Kidney epithelial cell (primary cell): ENCODE results near the gene GINM1. TPM values are rescaled to one million over a fixed set of nuclear protein-coding genes. Genes with fewer than 3 reads are reported as not detected.
A peak's percentile ranks its signal among the peaks of the same experiment; 100 is the strongest.

Experiments used
- DNase-seq: peaks from one replicate; pipeline ENCODE4 v3.0.0-alpha.2; 2010; ENCODE audit warnings: low read depth
- H3K27me3 ChIP-seq: 2 replicates; pipeline ENCODE4 v1.6.0; 2011; ENCODE audit warnings: low read length; ENCODE audit not compliant: control insufficient read depth, insufficient read depth
- H3K36me3 ChIP-seq: 2 replicates; pipeline ENCODE4 v1.5.1; 2011; ENCODE audit warnings: low read length; ENCODE audit not compliant: control insufficient read depth, insufficient read depth
- H3K4me3 ChIP-seq: 2 replicates; pipeline ENCODE4 v1.5.1; 2011; ENCODE audit warnings: low read depth, mild to moderate bottlenecking, control low read depth, low read length
- CTCF ChIP-seq: IDR thresholded peaks from 2 replicates; pipeline ENCODE4 v1.5.1; 2011; ENCODE audit warnings: mild to moderate bottlenecking, moderate library complexity, low read length, control low read depth, inconsistent platforms; ENCODE audit not compliant: insufficient read depth, poor library complexity, severe bottlenecking
- total RNA-seq: library from RNA; depleted of rRNA; stranded (reverse); fragments of >200 nt; gene quantifications from 2 replicates; pipeline ENCODE4 v1.2.3, GENCODE V29; 2015

The GINM1 gene
- total RNA-seq, 1 donor from 2014 or later = 39.1 TPM

- DNase-seq = peak; percentile 35
- no peak overlapping the region for H3K4me3 ChIP-seq
- TF ChIP-seq CTCF = no peak
Measured at GRCh38 chr6:149563203-149563927, 2.8 kb upstream of the GINM1 start.

DNA sequence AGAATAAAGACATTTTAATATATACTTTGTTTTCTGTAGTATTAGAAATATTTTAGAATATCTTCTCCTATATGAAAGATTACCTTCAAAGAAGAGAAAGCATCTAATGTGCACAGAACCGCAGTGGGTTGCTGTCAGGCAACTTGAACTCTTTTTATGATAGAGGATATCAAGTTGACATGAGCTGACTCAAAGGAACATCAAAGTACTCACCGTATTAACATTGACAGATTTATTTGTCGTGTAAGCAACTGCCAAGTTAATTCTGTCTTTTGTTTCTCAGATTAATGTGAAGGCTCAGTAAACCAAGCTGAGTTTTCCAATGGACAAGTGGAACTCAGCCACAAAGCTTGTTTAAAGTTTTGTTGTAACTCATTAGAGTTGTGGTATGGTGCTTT, 2.2 kb upstream of the GINM1 start:
- Histone ChIP-seq H3K4me3 (no peak overlapping the region), H3K27me3 (no peaks in the 10 kb centered on the region), H3K36me3 (no peaks in the 10 kb centered on the region)
- no peak for TF ChIP-seq CTCF
- DNase-seq = no peak

More at GRCh38 chr6:149563203-149563927, 2.8 kb upstream of the GINM1 start:
- Histone ChIP-seq H3K36me3 (no peaks in the 10 kb centered on the region), H3K27me3 (no peaks in the 10 kb centered on the region)

DNA sequence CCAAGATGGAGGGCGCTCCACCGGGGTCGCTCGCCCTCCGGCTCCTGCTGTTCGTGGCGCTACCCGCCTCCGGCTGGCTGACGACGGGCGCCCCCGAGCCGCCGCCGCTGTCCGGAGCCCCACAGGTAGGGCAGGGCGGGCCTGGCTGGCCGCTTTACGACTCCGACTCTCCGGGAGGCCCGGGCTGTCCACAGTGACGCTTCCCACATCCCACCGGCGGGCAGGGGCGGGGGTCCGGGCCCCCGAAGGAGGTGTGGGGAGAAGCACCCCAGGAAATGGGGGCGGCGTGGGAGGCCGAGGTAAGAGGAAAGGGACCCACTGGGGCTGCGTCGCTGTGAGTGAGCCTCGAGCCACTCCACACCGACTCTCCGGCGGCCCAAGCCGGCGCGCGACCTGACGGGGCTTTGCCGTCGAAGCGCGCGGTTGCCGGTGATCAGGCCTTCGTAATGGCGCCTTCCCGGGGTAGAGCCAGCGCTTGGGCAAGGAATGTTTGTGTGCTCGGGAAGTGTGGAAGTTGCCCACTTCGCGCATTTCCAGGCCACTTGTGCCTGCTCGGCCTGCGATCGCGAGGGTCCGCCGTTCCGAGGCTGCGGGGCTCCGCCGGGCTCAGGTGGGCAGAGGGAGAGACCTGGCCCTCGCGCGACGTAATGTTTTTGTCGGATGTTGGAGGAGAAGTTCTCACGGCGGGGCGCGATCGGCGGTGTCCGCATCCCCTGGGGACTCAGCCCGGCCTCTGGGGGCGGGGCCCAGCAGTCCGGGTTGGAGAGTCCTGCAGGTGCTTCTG, 427 bp downstream of the GINM1 start:
- H3K27me3 ChIP-seq = no peaks in the 10 kb centered on the region
- TF ChIP-seq CTCF = no peak
- no peaks in the 10 kb centered on the region for H3K36me3 ChIP-seq
- no peak for DNase-seq
- H3K4me3 ChIP-seq = peak overlapping the region; percentile 91

- TF ChIP-seq CTCF = no peak
- no peaks in the 10 kb centered on the region for H3K27me3 ChIP-seq
- H3K4me3 ChIP-seq = peak overlapping the region; percentile 91
- no peak for DNase-seq
- no peaks in the 10 kb centered on the region for H3K36me3 ChIP-seq
Measured at GRCh38 chr6:149567194-149567586, 1.0 kb downstream of the GINM1 start.

DNA sequence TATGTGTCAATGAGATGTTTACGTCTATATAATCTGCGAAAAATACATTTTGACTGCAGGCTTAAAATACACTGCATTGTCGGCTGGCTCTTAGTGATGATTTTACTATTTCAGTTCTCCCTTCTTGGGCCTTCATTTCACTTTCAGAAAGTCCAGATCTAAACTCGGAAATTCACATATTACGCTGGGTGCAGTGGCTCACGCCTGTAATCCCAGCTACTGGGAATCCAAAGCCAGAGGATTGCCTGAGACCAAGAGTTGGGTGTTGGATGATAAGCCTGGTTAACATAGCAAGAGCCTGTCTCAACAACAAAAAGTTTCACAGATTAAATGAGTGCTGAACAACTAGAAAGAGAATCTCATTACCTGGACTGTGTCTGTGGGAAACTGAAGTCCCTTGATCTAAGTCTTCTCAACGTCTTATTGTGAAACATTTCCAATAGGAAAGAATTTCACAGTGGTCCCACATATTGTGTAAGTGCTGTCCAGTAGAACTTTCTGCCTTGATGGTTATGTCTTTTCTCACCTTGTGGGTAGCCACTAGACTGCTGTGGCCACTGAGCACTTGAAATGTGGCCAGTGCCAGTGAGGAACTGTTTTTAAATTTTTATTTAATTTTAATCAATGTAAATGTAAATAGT, 1.9 kb downstream of the GINM1 start:
- no peak overlapping the region for H3K4me3 ChIP-seq
- TF ChIP-seq CTCF = no peak
- H3K36me3 ChIP-seq = no peaks in the 10 kb centered on the region
- H3K27me3 ChIP-seq = no peaks in the 10 kb centered on the region
- no peak for DNase-seq
